HEK293T (cell line): ENCODE results near the gene TEX36.

Experiments
- CTBP1 ChIP-seq: fragments of 450-650 bp; IDR thresholded peaks from 2 replicates; pipeline ENCODE4 v1.6.1; 2016; ENCODE audit warnings: borderline replicate concordance
- ELF4 ChIP-seq: fragments of 450-650 bp; IDR thresholded peaks from 2 replicates; pipeline ENCODE4 v1.6.1; 2017; ENCODE audit warnings: antibody characterized with exemption
- FOXA1 ChIP-seq: fragments of 450-650 bp; IDR thresholded peaks from 2 replicates; pipeline ENCODE4 v1.6.1; 2016; ENCODE audit warnings: mild to moderate bottlenecking
- FOXK2 ChIP-seq: fragments of 450-650 bp; IDR thresholded peaks from 2 replicates; pipeline ENCODE4 v1.6.1; 2016; ENCODE audit warnings: mild to moderate bottlenecking
- FOXM1 ChIP-seq: fragments of 450-650 bp; IDR thresholded peaks from 2 replicates; pipeline ENCODE4 v1.6.1; 2017; ENCODE audit warnings: mild to moderate bottlenecking, borderline replicate concordance
- HDGF ChIP-seq: fragments of 450-650 bp; IDR thresholded peaks from 2 replicates; pipeline ENCODE4 v1.6.1; 2017; ENCODE audit warnings: antibody characterized with exemption, borderline replicate concordance
- L3MBTL2 ChIP-seq: fragments of 450-650 bp; conservative IDR thresholded peaks from 2 replicates; pipeline ENCODE4 v1.6.1; 2016; ENCODE audit warnings: mild to moderate bottlenecking
- NFRKB ChIP-seq: fragments of 450-650 bp; IDR thresholded peaks from 2 replicates; pipeline ENCODE4 v1.6.1; 2016; ENCODE audit warnings: mild to moderate bottlenecking, moderate library complexity
- SP1 ChIP-seq: fragments of 450-650 bp; IDR thresholded peaks from 2 replicates; pipeline ENCODE4 v1.6.1; 2017
- SUZ12 ChIP-seq: fragments of 450-650 bp; IDR thresholded peaks from 2 replicates; pipeline ENCODE4 v1.6.1; 2016; ENCODE audit warnings: mild to moderate bottlenecking
- ZNF384 ChIP-seq: fragments of 450-650 bp; IDR thresholded peaks from 2 replicates; pipeline ENCODE4 v1.6.1; 2016
- TF ChIP-seq, protein P1 (sequence below): fragments of 450-650 bp; IDR thresholded peaks from 2 replicates; pipeline ENCODE4 v1.6.1; 2016

DNA sequence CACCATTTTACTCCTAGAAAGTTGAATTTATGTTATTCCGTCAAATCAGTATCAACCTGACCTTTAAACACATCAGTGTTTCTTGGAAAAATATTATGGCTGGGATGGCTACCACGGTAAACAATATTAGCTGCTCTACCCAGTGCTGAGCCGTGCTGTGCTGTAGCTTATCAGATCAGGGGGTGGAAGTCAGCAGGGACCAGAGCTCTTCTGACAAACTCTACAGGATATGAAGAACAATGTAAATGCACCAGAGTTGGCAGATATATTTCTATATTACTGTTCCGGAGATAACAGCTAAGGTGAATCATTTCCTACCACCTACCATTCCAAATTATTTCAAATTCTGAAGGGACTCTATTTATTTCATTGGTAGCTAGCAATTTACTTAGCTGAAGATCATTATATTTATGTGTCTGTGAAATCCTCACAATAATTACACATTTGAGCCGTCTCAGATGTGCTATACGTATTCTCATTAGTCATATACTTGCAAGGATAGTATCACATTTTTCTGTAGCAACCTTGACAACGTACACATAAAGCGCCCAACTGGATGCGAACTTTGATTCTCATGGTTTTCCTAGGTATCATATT is 76.5 kb downstream of the TEX36 start:
- TF ChIP-seq ZNF384 (no peak), FOXA1 (no peak), SUZ12 (no peak), FOXM1 (no peak), ELF4 (no peak), L3MBTL2 (no peak), NFRKB (no peak), HDGF (no peak), SP1 (no peak), CTBP1 (no peak), FOXK2 (no peak)
- TF ChIP-seq, protein P1, sequence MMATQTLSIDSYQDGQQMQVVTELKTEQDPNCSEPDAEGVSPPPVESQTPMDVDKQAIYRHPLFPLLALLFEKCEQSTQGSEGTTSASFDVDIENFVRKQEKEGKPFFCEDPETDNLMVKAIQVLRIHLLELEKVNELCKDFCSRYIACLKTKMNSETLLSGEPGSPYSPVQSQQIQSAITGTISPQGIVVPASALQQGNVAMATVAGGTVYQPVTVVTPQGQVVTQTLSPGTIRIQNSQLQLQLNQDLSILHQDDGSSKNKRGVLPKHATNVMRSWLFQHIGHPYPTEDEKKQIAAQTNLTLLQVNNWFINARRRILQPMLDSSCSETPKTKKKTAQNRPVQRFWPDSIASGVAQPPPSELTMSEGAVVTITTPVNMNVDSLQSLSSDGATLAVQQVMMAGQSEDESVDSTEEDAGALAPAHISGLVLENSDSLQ, result no peak
